HG02759 (cell line): ENCODE data around the gene ZBTB26.

Experiments used
- ATAC-seq: cut with Tn5 transposase; IDR thresholded peaks from one replicate; pipeline ENCODE4 v1.9.1; 2021; ENCODE audit warnings: mild to moderate bottlenecking, moderate library complexity; ENCODE audit not compliant: unreplicated experiment

The ZBTB26 gene

GRCh38 chr9:122931226-122932121 is at the start of gene ZBTB26:
ZBTB26 (minus strand) TSS chr9:122931512; CDS start chr9:122919934, 11,578 bp downstream.
- ATAC-seq, result peak; percentile 98

- no peak for ATAC-seq
These were observed 47.3 kb upstream of the ZBTB26 start for GRCh38 chr9:122978601-122979000.

- ATAC-seq, result no peak
These were observed 43.9 kb upstream of the ZBTB26 start for GRCh38 chr9:122975196-122975595.

GRCh38 chr9:122961139-122961538 is 29.8 kb upstream of the ZBTB26 start:
- ATAC-seq, result no peak

GRCh38 chr9:122955961-122956360 is 24.6 kb upstream of the ZBTB26 start:
- ATAC-seq, result no peak

- no peak for ATAC-seq
These were observed 23.0 kb upstream of the ZBTB26 start for GRCh38 chr9:122954253-122954691.

GRCh38 chr9:122951056-122951455 is 19.7 kb upstream of the ZBTB26 start:
- no peak for ATAC-seq

- ATAC-seq, result no peak
These were observed 19.0 kb upstream of the ZBTB26 start for GRCh38 chr9:122950263-122950662.

- ATAC-seq, result no peak
These were observed 18.4 kb upstream of the ZBTB26 start for GRCh38 chr9:122949696-122950095.

- ATAC-seq, result no peak
These were observed 17.0 kb upstream of the ZBTB26 start for GRCh38 chr9:122948313-122948712.

GRCh38 chr9:122946461-122947005 is 15.2 kb upstream of the ZBTB26 start:
- ATAC-seq, result no peak

- ATAC-seq, result no peak
These were observed 13.9 kb upstream of the ZBTB26 start for GRCh38 chr9:122944960-122945888.

- ATAC-seq, result peak; percentile 1
These were observed 10.4 kb upstream of the ZBTB26 start for GRCh38 chr9:122941582-122942234.

GRCh38 chr9:122940749-122941581 is 9.7 kb upstream of the ZBTB26 start, which contains the start of gene RABGAP1:
RABGAP1 (plus strand) TSS chr9:122941020; CDS start chr9:122957060, 16,040 bp downstream.
- ATAC-seq, result peak; percentile 98

- ATAC-seq, result no peak
These were observed 9.1 kb upstream of the ZBTB26 start for GRCh38 chr9:122940454-122940748.

GRCh38 chr9:122939601-122940000 is 8.3 kb upstream of the ZBTB26 start:
- no peak for ATAC-seq

GRCh38 chr9:122936883-122937282 is 5.6 kb upstream of the ZBTB26 start:
- no peak for ATAC-seq

GRCh38 chr9:122936464-122936863 is 5.2 kb upstream of the ZBTB26 start:
- no peak for ATAC-seq

GRCh38 chr9:122930541-122931225 is 629 bp downstream of the ZBTB26 start:
- ATAC-seq, result no peak
